SU-DHL-6 (cell line): ENCODE results near the gene S100A7A.

Experiments
- EZH2phosphoT487 ChIP-seq: fragments of 200-600 bp; sonication (generic), shearing (Covaris generic); conservative IDR thresholded peaks from 2 replicates; pipeline ENCODE4 v1.6.1; 2018; ENCODE audit warnings: mild to moderate bottlenecking, antibody characterized with exemption, low read length, moderate library complexity, mixed read lengths
- TF ChIP-seq, protein P1 (sequence below): fragments of 200-600 bp; sonication (generic); IDR thresholded peaks from one replicate; pipeline ENCODE4 v1.5.1; 2017; ENCODE audit warnings: antibody characterized with exemption, mild to moderate bottlenecking, low read length, moderate library complexity; ENCODE audit not compliant: insufficient read depth, poor library complexity, severe bottlenecking

GRCh38 chr1:153379591-153379990 is 36.7 kb upstream of the S100A7A start:
- TF ChIP-seq, protein P1, sequence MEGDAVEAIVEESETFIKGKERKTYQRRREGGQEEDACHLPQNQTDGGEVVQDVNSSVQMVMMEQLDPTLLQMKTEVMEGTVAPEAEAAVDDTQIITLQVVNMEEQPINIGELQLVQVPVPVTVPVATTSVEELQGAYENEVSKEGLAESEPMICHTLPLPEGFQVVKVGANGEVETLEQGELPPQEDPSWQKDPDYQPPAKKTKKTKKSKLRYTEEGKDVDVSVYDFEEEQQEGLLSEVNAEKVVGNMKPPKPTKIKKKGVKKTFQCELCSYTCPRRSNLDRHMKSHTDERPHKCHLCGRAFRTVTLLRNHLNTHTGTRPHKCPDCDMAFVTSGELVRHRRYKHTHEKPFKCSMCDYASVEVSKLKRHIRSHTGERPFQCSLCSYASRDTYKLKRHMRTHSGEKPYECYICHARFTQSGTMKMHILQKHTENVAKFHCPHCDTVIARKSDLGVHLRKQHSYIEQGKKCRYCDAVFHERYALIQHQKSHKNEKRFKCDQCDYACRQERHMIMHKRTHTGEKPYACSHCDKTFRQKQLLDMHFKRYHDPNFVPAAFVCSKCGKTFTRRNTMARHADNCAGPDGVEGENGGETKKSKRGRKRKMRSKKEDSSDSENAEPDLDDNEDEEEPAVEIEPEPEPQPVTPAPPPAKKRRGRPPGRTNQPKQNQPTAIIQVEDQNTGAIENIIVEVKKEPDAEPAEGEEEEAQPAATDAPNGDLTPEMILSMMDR = no peak
- no peak for TF ChIP-seq EZH2phosphoT487
